Rectal smooth muscle tissue (tissue), 1 donor: Measurements from ENCODE around the gene PACSIN2.
A peak's percentile ranks its signal among the peaks of the same experiment; 100 is the strongest.
"Not testable (repeated sequence)": the region's sequence is repeated elsewhere in the genome, so short reads cannot be mapped to it uniquely, and the experiment has no call there.

Experiments used
- H3K27ac ChIP-seq: one replicate; pipeline ENCODE4 v1.7.0; 2013; ENCODE audit warnings: low read depth, low read length, inconsistent platforms
- H3K27me3 ChIP-seq: one replicate; pipeline ENCODE4 v1.7.0; 2013; ENCODE audit warnings: low read length; ENCODE audit not compliant: control insufficient read depth, insufficient read depth
- H3K36me3 ChIP-seq: one replicate; pipeline ENCODE4 v1.7.0; 2013; ENCODE audit warnings: low read length; ENCODE audit not compliant: control insufficient read depth, insufficient read depth
- H3K4me1 ChIP-seq: one replicate; pipeline ENCODE4 v1.7.0; 2013; ENCODE audit warnings: low read length; ENCODE audit not compliant: control insufficient read depth, insufficient read depth
- H3K4me3 ChIP-seq: one replicate; pipeline ENCODE4 v1.7.0; 2013; ENCODE audit warnings: low read length
- H3K9ac ChIP-seq: one replicate; pipeline ENCODE4 v1.7.0; 2013; ENCODE audit warnings: low read length

The PACSIN2 gene

DNA sequence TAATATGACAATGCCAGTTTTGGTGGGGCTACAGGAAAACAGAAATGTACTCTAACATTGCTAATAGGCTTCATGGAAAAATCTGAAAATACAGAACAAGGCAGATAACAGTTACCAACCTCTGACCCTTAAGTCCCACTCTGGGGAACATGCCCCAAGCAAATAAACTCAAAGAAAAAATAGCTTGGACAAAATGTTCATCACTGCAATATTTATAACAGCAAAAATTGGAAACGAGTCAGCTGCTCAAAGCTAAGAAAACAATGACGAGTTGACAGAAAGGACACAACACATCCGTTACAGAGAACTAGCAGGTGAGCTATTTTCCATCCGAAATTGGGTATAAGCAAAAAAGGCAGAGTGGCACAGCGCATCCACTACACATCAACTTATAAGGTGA is 70.5 kb downstream of the PACSIN2 start:
- Histone ChIP-seq H3K27me3 (no peaks in the 10 kb centered on the region), H3K27ac (no peak overlapping the region), H3K36me3 (no peaks in the 10 kb centered on the region), H3K4me3 (no peak overlapping the region), H3K4me1 (peaks cover 13% of the 10 kb centered on the region), H3K9ac (no peak overlapping the region)

DNA sequence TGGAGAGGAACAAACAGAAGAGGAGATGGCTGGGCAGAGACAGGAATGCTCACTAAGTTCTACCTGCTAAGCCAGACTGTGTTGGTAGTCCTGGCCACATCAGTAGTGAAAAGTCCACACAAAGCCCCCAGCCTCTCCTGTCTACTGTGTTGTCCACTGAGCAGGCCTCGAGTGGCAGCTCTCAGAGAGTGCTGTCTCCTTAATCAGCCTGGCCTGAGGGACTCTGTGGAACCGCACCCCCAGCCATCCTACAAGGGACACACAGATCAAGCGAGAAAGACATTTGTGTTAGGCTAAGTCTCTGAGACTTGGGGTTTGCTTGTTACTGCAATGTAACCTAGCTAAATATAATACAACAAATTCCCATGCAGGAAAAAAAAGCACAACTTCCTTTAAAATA is 71.0 kb downstream of the PACSIN2 start:
- Histone ChIP-seq H3K27me3 (no peaks in the 10 kb centered on the region), H3K9ac (no peak overlapping the region), H3K27ac (no peak overlapping the region), H3K36me3 (no peaks in the 10 kb centered on the region), H3K4me1 (peaks cover 15% of the 10 kb centered on the region), H3K4me3 (no peak overlapping the region)

- Histone ChIP-seq H3K4me1 (peaks cover 32% of the 10 kb centered on the region), H3K36me3 (no peaks in the 10 kb centered on the region), H3K9ac (no peak overlapping the region), H3K4me3 (no peak overlapping the region), H3K27ac (no peak overlapping the region), H3K27me3 (no peaks in the 10 kb centered on the region)
Observed at GRCh38 chr22:42942351-42942750, 72.6 kb downstream of the PACSIN2 start.

GRCh38 chr22:42939941-42940653 is 74.9 kb downstream of the PACSIN2 start:
- Histone ChIP-seq H3K36me3 (no peaks in the 10 kb centered on the region), H3K9ac (no peak overlapping the region), H3K27ac (peak overlapping the region; percentile 83), H3K27me3 (no peaks in the 10 kb centered on the region), H3K4me1 (peaks cover 47% of the 10 kb centered on the region), H3K4me3 (no peak overlapping the region)

DNA sequence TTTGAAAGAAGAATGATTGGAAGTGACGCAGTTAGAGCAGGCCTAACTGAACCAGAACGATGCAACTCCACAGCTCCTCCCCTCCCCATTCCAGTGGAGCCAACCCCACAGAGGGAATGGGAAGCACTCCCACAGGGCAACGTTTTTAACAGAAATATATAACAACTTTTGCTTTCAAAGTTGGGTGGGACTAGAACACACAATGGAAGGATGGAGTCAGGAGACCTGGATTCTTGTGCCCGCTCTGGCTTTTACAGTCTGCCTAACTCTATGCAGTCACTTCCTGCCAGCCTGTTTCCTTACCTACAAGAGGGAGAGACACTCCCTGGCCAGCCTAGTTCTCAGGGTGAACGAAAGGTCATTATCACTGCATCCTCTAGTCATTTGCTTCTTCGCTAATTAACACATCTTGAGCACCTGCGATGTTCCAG is 75.5 kb downstream of the PACSIN2 start:
- no peak overlapping the region for H3K9ac ChIP-seq

DNA sequence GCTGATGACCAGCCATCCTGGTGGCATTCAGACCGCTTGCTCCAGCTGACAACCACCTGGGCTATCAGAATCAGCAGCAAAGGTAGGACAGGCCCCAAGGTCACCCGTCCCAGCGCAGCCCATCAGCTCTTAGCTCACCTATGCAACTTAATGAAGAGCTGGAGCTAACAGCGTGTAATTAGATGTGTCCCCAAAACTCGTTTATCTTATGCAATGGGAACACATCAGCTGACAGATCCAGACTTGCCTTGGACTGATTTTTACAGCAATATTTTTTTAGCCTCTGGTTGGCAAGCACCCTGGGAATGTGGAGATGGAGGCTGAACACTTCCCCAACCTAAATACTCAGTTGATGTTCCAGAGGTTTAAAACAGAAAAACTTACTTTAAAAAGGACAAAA is 76.0 kb downstream of the PACSIN2 start:
- Histone ChIP-seq H3K27me3 (no peaks in the 10 kb centered on the region), H3K4me3 (no peak overlapping the region), H3K9ac (no peak overlapping the region), H3K27ac (peak overlapping the region; percentile 83), H3K4me1 (peaks cover 56% of the 10 kb centered on the region), H3K36me3 (no peaks in the 10 kb centered on the region)

More for the DNA sequence above, 75.5 kb downstream of the PACSIN2 start:
- H3K36me3 ChIP-seq, result no peaks in the 10 kb centered on the region
- no peak overlapping the region for H3K4me3 ChIP-seq
- peak overlapping the region; percentile 83 for H3K27ac ChIP-seq
- H3K27me3 ChIP-seq, result no peaks in the 10 kb centered on the region
- H3K4me1 ChIP-seq, result peaks cover 51% of the 10 kb centered on the region

DNA sequence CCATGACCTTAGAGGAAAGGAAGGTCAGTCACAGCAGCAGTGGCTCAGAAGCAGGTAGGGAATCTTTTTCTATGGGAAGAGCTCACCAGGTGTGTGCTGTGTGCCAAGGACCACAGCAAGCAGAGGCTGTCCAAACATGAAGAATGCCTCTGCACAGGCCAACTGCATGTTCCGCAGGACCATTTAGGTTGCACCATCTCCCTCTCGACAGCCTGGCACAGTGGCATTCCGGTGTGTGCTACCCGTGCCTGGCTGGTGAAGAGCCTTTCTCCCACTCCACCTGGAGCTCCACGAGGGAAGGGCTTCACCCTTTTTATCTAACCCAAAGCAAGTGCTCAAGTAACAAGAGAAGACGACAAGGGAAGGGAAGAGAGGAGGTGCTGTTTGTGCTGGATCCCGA is 76.5 kb downstream of the PACSIN2 start:
- peak overlapping the region; percentile 16 for H3K9ac ChIP-seq
- H3K36me3 ChIP-seq, result no peaks in the 10 kb centered on the region
- H3K27me3 ChIP-seq, result no peaks in the 10 kb centered on the region
- no peak overlapping the region for H3K4me3 ChIP-seq
- H3K4me1 ChIP-seq, result peaks cover 59% of the 10 kb centered on the region
- peak overlapping the region; percentile 83 for H3K27ac ChIP-seq

DNA sequence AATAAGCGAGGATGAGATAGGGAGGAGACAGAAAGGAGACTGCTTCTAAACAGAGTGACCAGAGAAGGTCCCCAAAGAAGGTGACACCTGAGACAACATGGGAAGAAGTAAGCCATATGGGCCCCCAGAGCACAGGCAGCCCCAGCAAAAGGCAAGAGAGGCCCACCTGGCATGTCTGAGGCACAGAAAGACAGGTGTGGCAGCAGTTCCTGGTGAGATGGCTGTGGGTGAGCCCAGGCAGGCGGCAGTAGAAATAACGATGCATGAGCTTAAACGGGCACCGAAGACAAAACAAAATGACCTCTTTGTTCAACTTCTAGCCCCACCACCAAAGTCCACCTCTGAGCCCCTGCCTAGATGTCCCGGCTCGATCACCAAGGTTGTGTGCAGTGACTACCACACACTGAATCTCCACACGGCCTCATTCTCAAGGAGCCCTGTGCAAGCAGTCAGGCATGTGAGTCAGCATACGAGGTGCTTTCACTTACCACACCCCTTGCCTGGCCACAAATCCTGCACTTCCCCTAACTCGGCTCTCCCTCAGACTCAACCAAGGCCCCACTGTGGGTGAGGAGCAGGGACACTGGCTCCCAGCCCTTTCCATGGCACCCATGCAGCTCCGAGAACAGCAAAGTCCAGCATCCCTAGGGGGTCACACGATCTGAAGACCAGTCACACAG is 77.6 kb downstream of the PACSIN2 start:
- peak overlapping the region; percentile 83 for H3K27ac ChIP-seq
- no peaks in the 10 kb centered on the region for H3K36me3 ChIP-seq
- H3K27me3 ChIP-seq, result no peaks in the 10 kb centered on the region
- peak overlapping the region; percentile 18 for H3K4me3 ChIP-seq
- H3K9ac ChIP-seq, result no peak overlapping the region
- H3K4me1 ChIP-seq, result peaks cover 70% of the 10 kb centered on the region

GRCh38 chr22:42936680-42937079 is 78.3 kb downstream of the PACSIN2 start:
- H3K36me3 ChIP-seq, H3K27me3 ChIP-seq, H3K9ac ChIP-seq, H3K4me3 ChIP-seq: not testable (repeated sequence)
- H3K27ac ChIP-seq, result peak overlapping the region; percentile 83
- peaks cover 76% of the 10 kb centered on the region for H3K4me1 ChIP-seq

GRCh38 chr22:42934338-42934737 is 80.6 kb downstream of the PACSIN2 start:
- Histone ChIP-seq H3K27ac (peak overlapping the region; percentile 98), H3K36me3 (no peaks in the 10 kb centered on the region), H3K4me1 (peaks cover 87% of the 10 kb centered on the region), H3K27me3 (no peaks in the 10 kb centered on the region), H3K4me3 (peak overlapping the region; percentile 33), H3K9ac (peak overlapping the region; percentile 32)

DNA sequence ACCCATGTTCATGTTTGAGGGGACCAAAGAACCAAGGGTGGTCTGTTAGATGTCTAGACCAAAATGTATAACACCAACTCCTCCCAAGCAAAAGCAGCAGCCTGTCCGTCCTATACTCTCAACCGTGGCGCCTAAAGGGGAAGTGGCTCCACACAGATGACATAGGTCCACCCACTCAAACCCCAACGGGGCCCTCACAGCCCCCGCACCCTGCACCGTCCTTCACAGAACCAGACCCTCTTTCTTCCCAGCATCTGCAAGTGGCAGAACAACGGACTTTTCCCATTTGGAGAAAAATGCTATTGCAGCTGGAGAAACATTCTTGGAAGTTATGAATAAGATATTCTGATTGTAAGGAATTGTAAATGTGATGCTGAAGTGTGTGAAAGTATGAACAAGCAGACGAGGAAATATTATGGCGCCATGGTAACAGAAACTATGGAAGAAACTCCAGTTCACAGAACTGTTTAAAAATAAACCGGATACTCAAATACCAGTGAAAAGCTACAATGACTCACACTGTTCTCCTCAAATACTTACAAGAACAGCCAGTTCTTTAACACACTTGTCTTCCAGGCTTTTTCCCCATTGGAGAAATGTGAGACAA is 81.4 kb downstream of the PACSIN2 start:
- Histone ChIP-seq H3K4me3 (peak overlapping the region; percentile 42), H3K9ac (no peak overlapping the region), H3K4me1 (peaks cover 87% of the 10 kb centered on the region)

DNA sequence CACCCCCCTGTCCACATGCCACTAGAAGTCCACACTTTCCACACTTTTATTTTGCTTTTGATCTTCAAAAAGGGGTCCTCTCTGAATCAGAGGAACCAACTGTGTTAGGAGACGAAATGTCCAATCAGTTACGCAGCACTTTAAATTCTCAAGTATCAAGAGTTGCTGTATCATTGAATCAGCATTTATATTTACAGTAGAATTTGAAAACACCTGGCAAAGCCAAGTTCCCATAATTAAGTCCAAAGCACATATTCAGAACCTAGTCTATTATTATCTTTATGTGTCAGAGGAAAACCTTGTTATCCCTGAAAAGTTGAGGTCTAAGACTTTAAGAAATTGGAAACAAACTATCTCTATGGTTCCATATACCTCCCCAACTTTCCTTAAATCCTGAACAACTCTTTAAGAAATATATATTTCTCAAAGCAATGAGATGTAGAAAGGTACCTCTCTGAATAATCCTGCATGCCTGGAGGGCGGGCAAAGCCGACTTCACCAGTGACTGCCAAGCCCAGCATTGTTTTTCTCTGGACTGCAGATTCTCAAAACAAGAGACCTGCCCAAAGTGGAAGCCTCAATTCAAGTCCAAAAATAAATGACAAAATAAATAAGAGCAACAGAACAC is 82.0 kb downstream of the PACSIN2 start:
- H3K4me1 ChIP-seq, result peaks cover 83% of the 10 kb centered on the region
- no peaks in the 10 kb centered on the region for H3K27me3 ChIP-seq
- H3K36me3 ChIP-seq, result no peaks in the 10 kb centered on the region
- no peak overlapping the region for H3K9ac ChIP-seq
- peak overlapping the region; percentile 98 for H3K27ac ChIP-seq
- H3K4me3 ChIP-seq, result peak overlapping the region; percentile 42

More for the DNA sequence above, 81.4 kb downstream of the PACSIN2 start:
- Histone ChIP-seq H3K27me3 (no peaks in the 10 kb centered on the region), H3K27ac (peak overlapping the region; percentile 98), H3K36me3 (no peaks in the 10 kb centered on the region)
